ENCODE data around the gene UBASH3A.
A peak's percentile ranks its signal among the peaks of the same experiment; 100 is the strongest.

Gene UBASH3A

GRCh38 chr21:42476388-42477331 is 73.0 kb downstream of the UBASH3A start:
- TF ChIP-seq REST (IDR thresholded peaks at IDR 0.05; ENCODE audit: low read depth) (no peak), TEAD4 (IDR thresholded peaks at IDR 0.05) (no peak), EP300 (IDR thresholded peaks at IDR 0.05; ENCODE audit: borderline replicate concordance) (no peak), YY1 (IDR thresholded peaks at IDR 0.05; ENCODE audit: low read depth) (no peak), EGR1 (IDR thresholded peaks at IDR 0.05) (no peak), TCF12 (IDR thresholded peaks at IDR 0.05; ENCODE audit: low read depth) (no peak), RAD21 (IDR thresholded peaks at IDR 0.05; ENCODE audit: low read depth) (no peak), FOXM1 (IDR thresholded peaks at IDR 0.05; ENCODE audit: borderline replicate concordance, low read depth) (no peak), ZBTB7A (IDR thresholded peaks at IDR 0.05; ENCODE audit: low read depth) (no peak), CREB1 (IDR thresholded peaks at IDR 0.05; ENCODE audit: low read depth) (no peak), MAX (IDR thresholded peaks at IDR 0.05) (no peak), TAF1 (IDR thresholded peaks at IDR 0.05; ENCODE audit: low read depth) (no peak), NFIC (IDR thresholded peaks at IDR 0.05) (no peak), CEBPB (IDR thresholded peaks at IDR 0.05) (no peak)

- TF ChIP-seq EP300 (IDR thresholded peaks at IDR 0.05; ENCODE audit: borderline replicate concordance) (no peak), NFIC (IDR thresholded peaks at IDR 0.05) (peak; percentile 25; the same call in 1 of the 2 replicates), TCF12 (IDR thresholded peaks at IDR 0.05; ENCODE audit: low read depth) (no peak), MAX (IDR thresholded peaks at IDR 0.05) (no peak), ZBTB7A (IDR thresholded peaks at IDR 0.05; ENCODE audit: low read depth) (no peak), TAF1 (IDR thresholded peaks at IDR 0.05; ENCODE audit: low read depth) (no peak), CREB1 (IDR thresholded peaks at IDR 0.05; ENCODE audit: low read depth) (no peak), RAD21 (IDR thresholded peaks at IDR 0.05; ENCODE audit: low read depth) (no peak), CEBPB (IDR thresholded peaks at IDR 0.05) (no peak), TEAD4 (IDR thresholded peaks at IDR 0.05) (0 out of 2 replicates have a peak, but pooled peaks have one; percentile 40)
Measured at GRCh38 chr21:42478504-42478903, 74.8 kb downstream of the UBASH3A start.

- TF ChIP-seq TAF1 (IDR thresholded peaks at IDR 0.05; ENCODE audit: low read depth) (no peak), MAX (IDR thresholded peaks at IDR 0.05) (no peak), CEBPB (IDR thresholded peaks at IDR 0.05) (no peak), TEAD4 (IDR thresholded peaks at IDR 0.05) (no peak), FOXM1 (IDR thresholded peaks at IDR 0.05; ENCODE audit: borderline replicate concordance, low read depth) (no peak), NFIC (IDR thresholded peaks at IDR 0.05) (no peak), EGR1 (IDR thresholded peaks at IDR 0.05) (no peak), CREB1 (IDR thresholded peaks at IDR 0.05; ENCODE audit: low read depth) (no peak), TCF12 (IDR thresholded peaks at IDR 0.05; ENCODE audit: low read depth) (no peak)
Measured at GRCh38 chr21:42479582-42479981, 75.9 kb downstream of the UBASH3A start.

- TF ChIP-seq NFIC (IDR thresholded peaks at IDR 0.05) (no peak), REST (IDR thresholded peaks at IDR 0.05; ENCODE audit: low read depth) (no peak), TEAD4 (IDR thresholded peaks at IDR 0.05) (no peak), USF1 (IDR thresholded peaks at IDR 0.05) (no peak), ZBTB7A (IDR thresholded peaks at IDR 0.05; ENCODE audit: low read depth) (no peak), CEBPB (IDR thresholded peaks at IDR 0.05) (no peak), YY1 (IDR thresholded peaks at IDR 0.05; ENCODE audit: low read depth) (no peak), CREB1 (IDR thresholded peaks at IDR 0.05; ENCODE audit: low read depth) (no peak), TCF12 (IDR thresholded peaks at IDR 0.05; ENCODE audit: low read depth) (no peak), TAF1 (IDR thresholded peaks at IDR 0.05; ENCODE audit: low read depth) (no peak), RAD21 (IDR thresholded peaks at IDR 0.05; ENCODE audit: low read depth) (no peak), FOXM1 (IDR thresholded peaks at IDR 0.05; ENCODE audit: borderline replicate concordance, low read depth) (no peak)
Measured at GRCh38 chr21:42480736-42481135, 77.0 kb downstream of the UBASH3A start.

GRCh38 chr21:42481169-42481568 is 77.5 kb downstream of the UBASH3A start:
- TF ChIP-seq CREB1 (IDR thresholded peaks at IDR 0.05; ENCODE audit: low read depth) (no peak), CEBPB (IDR thresholded peaks at IDR 0.05) (no peak), EP300 (IDR thresholded peaks at IDR 0.05; ENCODE audit: borderline replicate concordance) (no peak), USF1 (IDR thresholded peaks at IDR 0.05) (no peak), NFIC (IDR thresholded peaks at IDR 0.05) (no peak), REST (IDR thresholded peaks at IDR 0.05; ENCODE audit: low read depth) (no peak), TAF1 (IDR thresholded peaks at IDR 0.05; ENCODE audit: low read depth) (no peak), FOXM1 (IDR thresholded peaks at IDR 0.05; ENCODE audit: borderline replicate concordance, low read depth) (no peak), TEAD4 (IDR thresholded peaks at IDR 0.05) (no peak), EGR1 (IDR thresholded peaks at IDR 0.05) (no peak), YY1 (IDR thresholded peaks at IDR 0.05; ENCODE audit: low read depth) (no peak)
